ENCODE results near the gene CCDC142. TPM values are rescaled to one million over a fixed set of nuclear protein-coding genes. Genes with fewer than 3 reads are reported as not detected.

Gene CCDC142
- total and polyA plus RNA-seq, 2 of the 8 experiments (the other 6 are each of a cell fraction or from before 2014, with no cell fraction given): 6.0 to 10.7 TPM

GRCh38 chr2:74515981-74516633 lies 33.3 kb upstream of the CCDC142 start:
- Histone ChIP-seq H4K8ac (ENCODE audit: extremely low read depth, insufficient read depth, low read length) (peak overlapping the region; percentile 84), H3K4ac (replicated peaks; ENCODE audit: insufficient read length, low read depth, low read length) (no peak overlapping the region), H3K4me2 (ENCODE audit: insufficient read depth in 1 of 2, low read depth in 2 of 2, low read length in 2 of 2) (peak overlapping the region; percentile 63 to 88), H3K9me3 (ENCODE audit: insufficient read depth in 2 of 2, low read depth in 1 of 2, low read length in 1 of 2) (peaks cover 7 to 12% of the 10 kb centered on the region in 2 experiments), H3K79me2 (ENCODE audit: control insufficient read depth in 1 of 2, insufficient read depth in 2 of 2, low read length in 2 of 2) (no peaks in the 10 kb centered on the region), H2AK5ac (ENCODE audit: low read depth, low read length) (no peak overlapping the region), H3K18ac (ENCODE audit: extremely low read depth, low read length) (peak overlapping the region; percentile 83), H3K56ac (replicated peaks; ENCODE audit: insufficient read length, low read depth, low read length) (no peak overlapping the region), H3K4me1 (replicated peaks in 1 of 4; ENCODE audit: control insufficient read depth in 3 of 4, insufficient read depth in 4 of 4, low read length in 3 of 4) (peaks cover 0 to 24% (median 10%) of the 10 kb centered on the region in 4 experiments; a peak in 6 of 7 replicates), H3K36me3 (ENCODE audit: control insufficient read depth in 2 of 4, insufficient read depth in 4 of 4, low read length in 3 of 4) (peaks cover 0 to 19% (median 0%) of the 10 kb centered on the region in 4 experiments; a peak in 1 of 8 replicates), H3K14ac (ENCODE audit: insufficient read length) (no peak overlapping the region), H3K27ac (ENCODE audit: low read depth, low read length) (no peak overlapping the region), H2BK12ac (ENCODE audit: low read depth, low read length) (peak overlapping the region; percentile 68; the same call in 1 of the 2 replicates), H2BK120ac (replicated peaks; ENCODE audit: low read depth, low read length) (no peak overlapping the region), H3K9ac (replicated peaks in 1 of 4; ENCODE audit: extremely low read depth in 1 of 4, low read depth in 3 of 4, low read length in 3 of 4) (peak overlapping the region in 1 of 4 experiments; percentile 13; a peak in 1 of 7 replicates), H4K20me1 (replicated peaks in 1 of 2; ENCODE audit: control insufficient read depth in 1 of 2, insufficient read depth in 2 of 2, low read length in 2 of 2) (peaks cover 2 to 4% of the 10 kb centered on the region in 2 experiments), H2BK15ac (ENCODE audit: low read length) (peak overlapping the region; percentile 92; the same call in 1 of the 2 replicates), H2AFZ (ENCODE audit: low read length) (peak overlapping the region; percentile 61; the same call in 1 of the 2 replicates), H3K4me3 (ENCODE audit: extremely low read depth in 1 of 4, insufficient read depth in 2 of 4, low read depth in 3 of 4, low read length in 4 of 4) (peak overlapping the region in 1 of 4 experiments; percentile 62; a peak in 3 of 8 replicates), H3K79me1 (ENCODE audit: low read depth, low read length) (no peaks in the 10 kb centered on the region), H3K23ac (ENCODE audit: insufficient read length) (no peak overlapping the region), H4K5ac (ENCODE audit: insufficient read length, low read depth, low read length) (no peak overlapping the region), H2BK5ac (ENCODE audit: low read depth, low read length) (no peak overlapping the region), H3K23me2 (ENCODE audit: low read depth, low read length) (peaks cover 10% of the 10 kb centered on the region; the same call in 1 of the 2 replicates), H3K27me3 (replicated peaks in 1 of 4; ENCODE audit: control insufficient read depth in 3 of 4, extremely low read depth in 1 of 4, insufficient read depth in 3 of 4, low read length in 3 of 4) (peaks cover 68 to 93% (median 89%) of the 10 kb centered on the region in 4 experiments), H4K91ac (replicated peaks; ENCODE audit: insufficient read length, low read length) (peak overlapping the region; percentile 45), H2BK20ac (ENCODE audit: low read length) (no peak overlapping the region)
- 12% methylated on average over 55 of the region's 72 CpGs; no CpG with 5 or more reads in 1 of the 2 experiments for WGBS, 2 experiments (ENCODE audit: extremely low coverage in 1 of 2, insufficient coverage in 1 of 2, insufficient read length in 1 of 2, insufficient replicate concordance in 2 of 2, low coverage in 1 of 2, low lambda C conversion rate in 2 of 2, missing lambda C conversion rate in 1 of 2)
- FAIRE-seq (no peak), DNase-seq (ENCODE audit: low read depth in 1 of 2, low spot score in 2 of 2) (peak in 1 of 2 experiments; percentile 95)
- POLR2A ChIA-PET (ENCODE audit: partially characterized antibody): interaction anchor here (0.8 to 6.7 kb wide), 6 partner anchors 10 to 38 kb away, joined by 3 to 63 read pairs (median 10); partner anchors contain the start of genes AUP1, HTRA2, LBX2 and LOXL3
- CTCF ChIA-PET (ENCODE audit: partially characterized antibody): interaction anchor here (0.8 to 4.2 kb wide), 6 partner anchors 12 to 34 kb away, joined by 3 to 20 read pairs (median 5); partner anchors contain the start of genes AUP1, CCDC142, HTRA2 and TTC31
- 0 out of 2 replicates have a peak, but pooled peaks have one; percentile 11 for TF ChIP-seq GABPA (IDR thresholded peaks at IDR 0.05; ENCODE audit: borderline replicate concordance, insufficient read depth, low read length)
- TF ChIP-seq SP1 (IDR thresholded peaks at IDR 0.05; ENCODE audit: low read depth, low read length): peak; percentile 94
- peak; percentile 47 for TF ChIP-seq EZH2 (IDR thresholded peaks at IDR 0.05; ENCODE audit: low read depth, low read length, severe bottlenecking)
- TF ChIP-seq SP2 (IDR thresholded peaks at IDR 0.05; ENCODE audit: low read length): peak; percentile 58
- peak; percentile 99 for TF ChIP-seq KDM4A (IDR thresholded peaks at IDR 0.05; ENCODE audit: low read depth, low read length, severe bottlenecking)
- 0 out of 2 replicates have a peak, but pooled peaks have one; percentile 40 for TF ChIP-seq RBBP5 (IDR thresholded peaks at IDR 0.05; ENCODE audit: borderline replicate concordance, low read depth, low read length)
- TF ChIP-seq RNF2 (IDR thresholded peaks at IDR 0.05; ENCODE audit: borderline replicate concordance, low read depth, low read length, missing control alignments, poor library complexity, severe bottlenecking): peak; percentile 92
- TF ChIP-seq RXRA (IDR thresholded peaks at IDR 0.05; ENCODE audit: insufficient read depth, low read depth, low read length): no peak
- TF ChIP-seq CHD2 (IDR thresholded peaks at IDR 0.05; ENCODE audit: low read length): peak; percentile 80
- TF ChIP-seq EGR1 (IDR thresholded peaks at IDR 0.05; ENCODE audit: borderline replicate concordance, low read depth, low read length): peak; percentile 26; the same call in 1 of the 2 replicates
- TF ChIP-seq BACH1 (IDR thresholded peaks at IDR 0.05; ENCODE audit: low read length): no peak

Data from H1 (cell line).